ENCODE results near the gene SCUBE1. TPM values are rescaled to one million over a fixed set of nuclear protein-coding genes. Genes with fewer than 3 reads are reported as not detected.

The SCUBE1 gene
- total RNA-seq, 3 donors from 2014 or later (not counting 1 experiment from before 2014, with no cell fraction given) = 0.05 to 1.2 (median 0.11) TPM

GRCh38 chr22:43244803-43245527 is 98.2 kb downstream of the SCUBE1 start:
- DNase-seq = no peak
- H3K4me3 Mint-ChIP-seq = no peak overlapping the region

GRCh38 chr22:43244402-43244801 is 98.8 kb downstream of the SCUBE1 start:
- 53% methylated on average over 7 of the region's 7 CpGs for WGBS (ENCODE audit: insufficient coverage)
- Mint-ChIP-seq H3K27ac (no peak overlapping the region), H3K4me3 (no peak overlapping the region), H3K4me1 (no peaks in the 10 kb centered on the region), H3K36me3 (no peaks in the 10 kb centered on the region), H3K27me3 (ENCODE audit: low read depth in 2 of 2) (no peaks in the 10 kb centered on the region), H3K9me3 (no peaks in the 10 kb centered on the region)
- no peak for TF ChIP-seq CTCF (IDR thresholded peaks at IDR 0.05)
- no peaks in the 10 kb centered on the region for H3K27me3 ChIP-seq (ENCODE audit: control insufficient read depth, insufficient read depth, low read length)
- H3K36me3 ChIP-seq (ENCODE audit: control insufficient read depth, insufficient read depth, low read length) = no peaks in the 10 kb centered on the region
- no peak overlapping the region for H3K4me3 ChIP-seq (ENCODE audit: low read length)
- no peaks in the 10 kb centered on the region for H3K4me1 ChIP-seq (ENCODE audit: control insufficient read depth, insufficient read depth, low read length)
- intact Hi-C loops (cut with micrococcal nuclease) = no loop called here
- H3K27ac ChIP-seq (ENCODE audit: low read length) = no peak overlapping the region
- ATAC-seq (no peak), DNase-seq (no peak)
- H3K9me3 ChIP-seq (ENCODE audit: control insufficient read depth, insufficient read depth, low read length) = no peaks in the 10 kb centered on the region

More at GRCh38 chr22:43244803-43245527, 98.2 kb downstream of the SCUBE1 start:
- Mint-ChIP-seq H3K9me3 (no peaks in the 10 kb centered on the region), H3K27ac (no peak overlapping the region), H3K4me1 (no peaks in the 10 kb centered on the region), H3K27me3 (ENCODE audit: low read depth in 2 of 2) (no peaks in the 10 kb centered on the region), H3K36me3 (no peaks in the 10 kb centered on the region)
- Histone ChIP-seq H3K4me1 (ENCODE audit: control insufficient read depth, insufficient read depth, low read length) (no peaks in the 10 kb centered on the region), H3K36me3 (ENCODE audit: control insufficient read depth, insufficient read depth, low read length) (no peaks in the 10 kb centered on the region), H3K4me3 (ENCODE audit: low read length) (no peak overlapping the region), H3K9me3 (ENCODE audit: control insufficient read depth, insufficient read depth, low read length) (no peaks in the 10 kb centered on the region), H3K27ac (ENCODE audit: low read length) (no peak overlapping the region), H3K27me3 (ENCODE audit: control insufficient read depth, insufficient read depth, low read length) (no peaks in the 10 kb centered on the region)
- TF ChIP-seq CTCF (IDR thresholded peaks at IDR 0.05) = no peak
- intact Hi-C loops (cut with micrococcal nuclease) = no loop called here
- 88% methylated on average over 24 of the region's 24 CpGs for WGBS (ENCODE audit: insufficient coverage)
- no peak for ATAC-seq

DNA sequence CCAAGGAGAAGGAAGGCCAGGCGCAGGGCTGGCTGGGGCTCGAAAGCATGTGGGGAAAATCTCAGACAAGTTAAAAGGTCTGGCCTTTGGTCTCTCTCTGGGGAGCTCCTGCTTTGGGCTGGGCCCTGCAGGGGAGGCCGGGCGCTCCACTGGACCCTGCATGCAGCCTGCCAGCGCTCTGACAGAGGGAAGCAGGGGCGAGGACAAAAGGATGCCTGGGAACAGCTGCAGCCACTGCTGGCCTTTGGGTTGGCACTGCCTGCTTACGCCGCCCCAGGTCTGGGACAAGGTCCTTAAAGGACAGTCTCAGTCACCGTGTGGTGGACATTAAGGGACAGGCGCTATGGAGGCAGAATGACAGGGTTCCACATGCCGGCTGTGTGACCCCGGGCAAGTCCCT is 99.8 kb downstream of the SCUBE1 start:
- no peak overlapping the region for H3K4me3 Mint-ChIP-seq
- H3K27ac Mint-ChIP-seq = no peak overlapping the region
- H3K27me3 ChIP-seq (ENCODE audit: control insufficient read depth, insufficient read depth, low read length) = no peaks in the 10 kb centered on the region
- DNase-seq (no peak), ATAC-seq (no peak)
- WGBS (ENCODE audit: insufficient coverage) = 93% methylated on average over 12 of the region's 12 CpGs
- no peaks in the 10 kb centered on the region for H3K36me3 ChIP-seq (ENCODE audit: control insufficient read depth, insufficient read depth, low read length)
- H3K4me3 ChIP-seq (ENCODE audit: low read length) = no peak overlapping the region
- no peaks in the 10 kb centered on the region for H3K4me1 Mint-ChIP-seq
- H3K27me3 Mint-ChIP-seq (ENCODE audit: low read depth in 2 of 2) = no peaks in the 10 kb centered on the region
- H3K36me3 Mint-ChIP-seq = no peaks in the 10 kb centered on the region
- H3K27ac ChIP-seq (ENCODE audit: low read length) = no peak overlapping the region
- no peak for TF ChIP-seq CTCF (IDR thresholded peaks at IDR 0.05)
- H3K9me3 ChIP-seq (ENCODE audit: control insufficient read depth, insufficient read depth, low read length) = no peaks in the 10 kb centered on the region
- intact Hi-C loops (cut with micrococcal nuclease) = no loop called here
- no peaks in the 10 kb centered on the region for H3K9me3 Mint-ChIP-seq
- no peaks in the 10 kb centered on the region for H3K4me1 ChIP-seq (ENCODE audit: control insufficient read depth, insufficient read depth, low read length)

DNA sequence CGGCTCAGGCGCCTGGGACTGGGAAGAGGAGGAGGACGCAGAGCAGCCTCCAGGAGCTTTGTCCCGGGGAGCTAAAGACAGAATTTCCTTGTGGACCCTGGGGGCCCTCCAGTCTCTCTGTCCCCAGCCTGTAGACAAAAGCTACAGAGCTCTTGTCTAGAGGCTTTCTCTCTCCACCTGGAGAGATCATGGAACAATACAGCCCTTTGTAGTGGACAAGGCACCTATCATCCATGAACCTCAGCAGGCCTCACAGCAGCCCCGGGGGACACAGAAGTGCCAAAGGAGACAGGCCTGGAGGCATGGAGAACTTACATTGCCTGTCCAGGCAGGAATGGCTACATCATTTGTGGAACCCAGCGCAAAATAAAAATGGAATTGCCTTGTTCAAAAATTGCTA is 100.5 kb downstream of the SCUBE1 start:
- Mint-ChIP-seq H3K36me3 (no peaks in the 10 kb centered on the region), H3K27me3 (ENCODE audit: low read depth in 2 of 2) (no peaks in the 10 kb centered on the region), H3K9me3 (no peaks in the 10 kb centered on the region), H3K27ac (peak overlapping the region in 1 of 2 donors; percentile 16), H3K4me3 (no peak overlapping the region), H3K4me1 (no peaks in the 10 kb centered on the region)
- H3K9me3 ChIP-seq (ENCODE audit: control insufficient read depth, insufficient read depth, low read length) = no peaks in the 10 kb centered on the region
- H3K4me3 ChIP-seq (ENCODE audit: low read length) = no peak overlapping the region
- no peaks in the 10 kb centered on the region for H3K27me3 ChIP-seq (ENCODE audit: control insufficient read depth, insufficient read depth, low read length)
- no peak for DNase-seq
- intact Hi-C loops (cut with micrococcal nuclease) = no loop called here
- TF ChIP-seq CTCF (IDR thresholded peaks at IDR 0.05) = no peak
- ATAC-seq = no peak
- H3K27ac ChIP-seq (ENCODE audit: low read length) = no peak overlapping the region
- 99% methylated on average over 6 of the region's 6 CpGs for WGBS (ENCODE audit: insufficient coverage)
- H3K4me1 ChIP-seq (ENCODE audit: control insufficient read depth, insufficient read depth, low read length) = no peaks in the 10 kb centered on the region
- no peaks in the 10 kb centered on the region for H3K36me3 ChIP-seq (ENCODE audit: control insufficient read depth, insufficient read depth, low read length)
